Right kidney (tissue), 9 donors: ENCODE results near the gene ZNF536.

Source experiments
- DNase-seq: peaks from one replicate; pipeline ENCODE4 v3.0.0-alpha.2; 2016
- long read RNA-seq, 8 donors: transcript quantifications; one replicate each; lab custom pipeline, GENCODE V29; 2026

ZNF536 gene
- long read RNA-seq, donor 1: 0 reads
- long read RNA-seq, donor 2: 0 reads
- long read RNA-seq, donor 3: 0 reads
- long read RNA-seq, donor 4: 0 reads
- long read RNA-seq, donor 5: 0 reads
- long read RNA-seq, donor 6: 0 reads
- long read RNA-seq, donor 7: 0 reads
- long read RNA-seq, donor 8: 0 reads

DNA sequence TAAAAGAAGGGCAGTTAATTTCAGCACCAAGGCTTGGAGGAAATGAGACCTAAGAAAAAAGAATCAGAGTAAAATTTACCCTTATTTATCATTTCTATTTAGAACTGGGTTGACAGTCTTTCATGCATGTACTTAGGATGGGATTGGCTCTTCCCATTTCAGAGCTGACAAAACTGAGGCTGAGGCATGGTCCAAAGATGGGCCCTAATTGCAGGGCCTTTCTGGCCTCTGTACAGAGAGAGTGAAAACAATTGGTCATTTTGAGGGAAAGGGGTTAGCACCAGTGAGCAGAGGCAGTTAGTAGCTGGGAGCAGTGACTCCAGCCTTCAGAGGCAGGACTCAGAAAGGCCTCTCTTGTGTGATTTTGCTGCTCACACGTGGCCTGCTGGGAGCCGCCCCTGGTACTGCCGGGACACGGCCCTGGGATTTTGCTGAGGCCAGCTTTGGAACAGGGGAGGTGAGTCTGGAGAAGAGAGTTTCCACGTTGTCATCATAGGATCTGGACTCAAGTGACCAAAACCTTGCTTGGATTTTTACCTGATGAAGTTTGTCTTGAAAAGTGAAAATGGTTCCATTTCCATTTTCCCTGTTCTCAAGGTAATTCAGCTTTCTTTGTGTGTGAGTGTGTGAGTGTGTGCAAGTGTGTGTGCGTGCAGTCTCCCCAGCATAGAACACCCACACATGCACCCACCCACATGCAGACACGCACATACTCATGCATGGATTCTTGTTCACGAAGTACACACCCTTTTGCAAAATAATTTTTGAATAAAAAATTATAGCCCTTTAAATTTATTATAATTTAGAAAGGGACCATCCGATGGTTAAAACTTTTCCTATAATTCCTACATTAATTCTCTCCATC, at the start of gene ZNF536:
ZNF536 (plus strand) TSS at position 425 of the 865 bp plus-strand sequence. CDS start 71,179 bp downstream, outside the sequence.
- no peak for DNase-seq

DNA sequence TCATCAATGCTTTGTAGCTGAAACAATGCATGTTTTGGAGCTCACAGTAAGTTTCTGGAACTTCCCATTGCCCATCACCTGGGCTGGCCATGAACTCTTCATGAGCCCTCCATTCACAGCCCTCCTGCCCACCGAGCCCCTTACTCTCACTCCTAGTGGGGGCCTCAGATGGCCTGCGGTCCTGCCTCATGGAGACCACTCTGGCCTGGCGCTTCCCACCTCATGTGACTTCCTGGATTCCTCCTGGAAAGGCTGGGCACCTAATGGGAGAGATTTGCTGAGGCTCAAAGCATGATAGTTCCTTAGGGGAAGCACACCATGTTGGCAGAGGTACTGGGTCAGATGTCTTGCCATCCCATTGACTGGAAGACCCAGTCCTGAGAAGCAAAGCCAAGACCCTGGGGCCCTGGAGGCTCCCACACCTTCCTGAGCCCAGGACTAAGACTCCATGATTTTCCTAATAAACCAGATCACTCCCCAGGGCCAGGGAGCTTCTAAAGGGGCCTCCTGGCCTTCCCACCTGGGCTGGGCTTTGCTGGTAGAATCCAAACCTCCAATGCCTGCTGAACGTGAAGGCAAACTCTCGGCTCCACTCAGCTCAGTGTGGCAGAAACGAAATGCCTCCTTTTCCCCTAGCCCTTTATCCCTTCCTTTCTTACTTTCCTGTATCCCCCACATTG, 49.4 kb upstream of the ZNF536 start:
- DNase-seq: no peak

DNA sequence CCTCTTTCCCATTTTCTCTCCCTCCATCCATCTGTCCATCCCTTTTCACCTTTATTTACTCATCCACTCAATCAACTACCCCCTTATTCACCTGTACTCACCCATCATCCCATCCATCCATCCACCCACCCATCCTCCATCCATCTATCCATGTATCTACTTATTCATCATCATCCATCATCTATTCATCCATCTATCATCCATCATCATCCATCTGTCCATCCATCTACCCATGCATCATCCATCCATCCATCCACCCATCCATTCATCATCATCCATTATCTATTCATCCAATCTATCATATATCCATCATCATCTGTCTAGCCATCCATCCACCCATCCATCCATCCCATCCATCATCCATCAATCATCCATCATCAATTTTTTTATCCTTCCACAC, 48.3 kb upstream of the ZNF536 start:
- DNase-seq: no peak

DNA sequence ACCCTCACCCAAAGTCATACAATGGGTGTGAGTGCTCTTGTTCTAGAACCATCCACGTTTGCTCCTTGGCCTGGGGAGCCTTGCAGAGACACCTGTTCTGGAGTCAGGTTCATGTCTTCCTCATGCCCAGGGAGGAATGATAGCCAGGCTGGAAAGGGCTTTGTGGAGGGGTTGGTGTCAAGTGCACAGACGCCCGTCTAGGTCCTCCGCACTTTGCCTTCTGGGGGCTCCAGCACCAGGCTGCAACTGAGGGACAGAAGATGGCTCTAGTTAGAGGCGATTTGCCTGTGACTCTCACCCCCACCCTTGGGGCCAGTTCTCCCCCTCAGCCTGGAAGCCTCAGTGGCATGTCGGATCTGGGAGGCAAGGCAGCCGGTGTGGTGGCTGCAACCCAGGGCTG, 47.2 kb upstream of the ZNF536 start:
- no peak for DNase-seq

DNA sequence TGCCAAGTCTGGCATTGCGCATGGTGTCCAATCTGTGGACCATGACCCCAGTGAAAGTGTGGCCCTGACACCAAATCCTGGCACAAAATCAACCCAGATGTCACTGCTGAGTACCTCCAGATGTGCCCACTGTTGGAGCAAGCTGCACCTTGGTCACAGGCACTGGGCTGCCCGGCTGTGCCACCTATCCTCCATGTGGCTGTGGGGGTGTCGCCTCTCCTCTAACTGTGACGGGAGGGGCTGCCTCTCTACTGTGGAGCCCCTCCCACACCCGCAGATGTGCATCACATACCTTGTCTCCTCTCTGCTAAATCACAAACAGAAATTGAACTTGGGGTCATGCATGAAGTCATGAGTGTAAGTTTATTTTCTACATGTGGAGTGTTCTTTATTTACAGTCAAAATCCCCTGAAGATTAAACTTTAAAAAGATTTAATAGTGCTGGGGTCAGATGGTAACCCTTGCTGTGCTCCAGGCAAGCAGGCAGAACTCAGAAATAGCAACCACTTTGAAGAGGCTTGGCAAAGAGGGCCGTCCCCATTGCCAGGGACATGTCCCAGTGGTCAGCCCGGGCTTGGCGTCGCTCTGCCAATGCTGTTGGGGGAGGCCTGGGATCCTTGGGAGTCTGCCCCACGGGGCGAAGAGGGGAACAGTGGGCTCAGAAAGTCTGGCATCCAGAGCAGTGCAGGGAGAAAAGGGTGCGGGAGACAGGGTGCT, 46.4 kb upstream of the ZNF536 start:
- DNase-seq: peak; percentile 47

DNA sequence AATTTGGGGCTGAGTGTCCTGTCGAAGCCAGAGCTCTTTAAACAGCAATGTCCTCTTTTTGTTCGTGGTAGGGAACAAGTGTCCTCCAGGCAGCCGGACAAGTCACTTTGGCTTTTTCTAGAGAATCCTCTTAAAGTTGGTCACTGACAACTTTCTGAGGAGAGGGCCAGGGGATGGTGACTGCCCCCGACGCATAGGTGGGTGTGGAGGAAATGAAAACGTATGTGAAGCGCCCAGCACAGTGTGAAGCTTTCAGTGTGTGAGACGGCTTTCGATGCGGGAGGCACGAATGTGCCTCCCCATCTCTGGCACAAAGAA, 45.8 kb upstream of the ZNF536 start:
- peak; percentile 45 for DNase-seq

DNA sequence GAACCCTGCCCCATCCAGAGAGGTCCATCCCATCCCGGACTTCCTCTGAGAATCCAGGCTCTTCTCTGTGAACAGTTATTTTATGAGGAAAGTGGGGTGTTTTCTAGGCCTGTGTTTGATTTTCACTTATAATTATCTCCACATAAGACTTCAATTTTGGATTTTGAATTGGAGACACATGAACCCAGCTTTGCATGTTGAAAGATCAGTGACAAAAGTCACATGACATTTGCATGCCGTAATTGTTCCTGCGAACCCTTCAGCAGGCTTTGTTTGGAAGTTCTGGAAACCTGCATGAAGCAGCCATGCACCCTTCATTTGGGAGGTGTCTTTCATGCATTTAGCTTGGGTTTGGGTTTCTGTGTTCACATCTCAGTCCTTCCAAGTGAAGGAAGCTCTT, 44.9 kb upstream of the ZNF536 start:
- DNase-seq: no peak

DNA sequence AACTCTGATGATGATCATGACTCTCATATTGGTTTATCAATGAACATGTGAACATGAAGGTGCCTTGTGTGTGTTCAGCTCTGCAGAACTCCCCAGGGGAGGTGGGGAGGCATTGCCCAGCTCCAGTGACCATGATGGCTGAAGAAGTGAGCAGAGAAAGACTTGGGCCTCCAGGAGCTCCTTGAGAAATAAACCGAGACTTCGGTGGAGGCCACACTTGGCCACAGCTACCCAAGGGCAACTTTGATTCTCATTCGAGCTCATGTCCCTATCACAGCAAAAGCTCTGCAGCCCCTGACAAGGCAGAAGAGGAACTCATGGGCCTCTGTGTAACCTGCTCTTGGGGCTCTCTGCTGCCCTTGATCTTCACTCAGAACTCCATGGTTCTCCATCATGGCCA, 44.1 kb upstream of the ZNF536 start:
- no peak for DNase-seq

DNA sequence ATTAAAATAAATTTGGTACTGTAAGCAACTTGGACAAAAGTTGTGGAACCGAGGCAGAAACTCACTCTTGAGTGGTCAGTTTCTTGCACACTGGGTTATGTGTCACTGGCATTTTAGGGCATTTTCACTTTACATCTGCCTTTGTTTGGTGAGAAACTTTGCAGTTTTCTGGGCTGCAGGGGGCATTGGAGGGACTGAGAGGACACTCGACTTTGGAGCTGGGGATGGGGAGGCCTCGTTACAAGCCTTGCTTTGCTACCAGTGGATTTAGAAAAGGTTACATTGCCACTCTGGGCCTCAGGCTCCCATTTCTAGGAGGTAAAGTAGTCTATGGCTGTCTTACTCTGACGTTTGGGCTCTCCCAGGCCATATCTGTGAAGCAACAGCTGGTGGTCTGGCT, 41.9 kb upstream of the ZNF536 start:
- no peak for DNase-seq

DNA sequence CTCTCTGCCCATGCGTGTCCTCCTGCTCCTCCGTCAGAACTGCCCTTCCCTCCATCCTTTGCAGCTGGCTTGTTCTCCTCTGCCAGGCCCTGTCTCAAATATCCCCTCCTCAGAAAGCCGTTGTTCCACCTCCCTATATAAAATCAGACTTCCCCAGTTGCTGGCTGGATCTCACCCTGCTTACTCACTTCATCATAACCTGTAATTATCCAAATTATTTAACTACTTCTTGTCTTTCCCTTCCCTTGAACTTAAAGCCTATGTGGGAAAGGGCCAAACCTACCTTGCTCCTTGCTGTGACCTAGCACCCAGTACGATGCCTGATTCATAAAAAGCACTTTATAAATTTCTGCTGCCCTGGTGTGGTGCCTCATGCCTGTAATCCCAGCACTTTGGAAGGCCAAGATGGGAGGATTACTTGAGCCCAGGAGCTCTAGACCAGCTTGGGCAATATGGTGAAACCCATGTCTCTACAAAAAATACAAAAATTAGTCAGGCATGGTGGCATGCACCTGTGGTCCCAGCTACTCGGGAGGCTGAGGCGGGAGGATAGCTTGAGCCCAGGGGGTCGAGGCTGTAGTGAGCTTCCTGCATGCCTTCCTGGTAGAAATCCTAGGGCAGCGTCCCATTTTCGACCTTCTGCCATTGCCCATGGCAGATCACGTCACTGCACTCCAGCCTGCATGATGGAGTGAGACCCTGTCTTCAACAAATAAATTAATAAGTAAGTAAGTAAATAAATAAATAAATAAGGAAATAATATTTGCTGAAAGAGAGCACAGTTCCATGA, 39.5 kb upstream of the ZNF536 start:
- DNase-seq: no peak

DNA sequence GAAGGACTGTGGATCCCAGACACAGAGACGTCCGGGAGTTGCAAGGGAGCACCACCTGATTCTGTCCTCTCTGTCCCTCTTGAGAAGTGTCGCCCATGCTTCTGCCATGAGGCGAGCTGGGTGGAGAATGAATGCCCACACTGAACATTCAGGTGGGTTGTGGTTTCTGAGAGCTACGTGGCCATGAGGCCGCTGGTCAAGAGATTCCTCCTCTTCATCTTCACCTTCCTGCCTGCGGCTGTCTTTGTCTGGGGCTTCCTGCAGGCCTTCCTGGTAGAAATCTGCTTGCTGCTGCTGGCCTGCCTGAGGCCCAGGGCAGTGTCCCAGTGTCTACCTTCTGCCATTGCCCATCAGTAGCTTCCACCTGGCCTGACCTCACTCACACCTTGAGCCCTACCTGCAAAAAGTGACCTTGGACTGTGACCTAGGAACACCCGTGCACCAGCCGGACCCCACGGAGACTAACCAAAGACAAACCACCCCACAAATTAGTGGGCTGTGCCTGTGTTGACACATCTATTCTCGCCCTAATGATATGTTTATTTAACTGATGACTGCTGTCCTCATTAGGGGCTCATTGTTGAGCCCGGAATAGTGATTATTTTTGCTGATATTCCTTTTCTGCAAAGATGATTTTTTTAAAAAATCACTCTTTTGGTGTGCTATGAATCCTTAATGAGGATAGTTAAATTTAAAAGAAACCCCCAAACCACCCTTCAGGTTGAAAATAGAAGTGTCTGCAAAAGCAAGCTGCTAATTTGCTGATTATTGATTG, 38.7 kb upstream of the ZNF536 start:
- DNase-seq: no peak

DNA sequence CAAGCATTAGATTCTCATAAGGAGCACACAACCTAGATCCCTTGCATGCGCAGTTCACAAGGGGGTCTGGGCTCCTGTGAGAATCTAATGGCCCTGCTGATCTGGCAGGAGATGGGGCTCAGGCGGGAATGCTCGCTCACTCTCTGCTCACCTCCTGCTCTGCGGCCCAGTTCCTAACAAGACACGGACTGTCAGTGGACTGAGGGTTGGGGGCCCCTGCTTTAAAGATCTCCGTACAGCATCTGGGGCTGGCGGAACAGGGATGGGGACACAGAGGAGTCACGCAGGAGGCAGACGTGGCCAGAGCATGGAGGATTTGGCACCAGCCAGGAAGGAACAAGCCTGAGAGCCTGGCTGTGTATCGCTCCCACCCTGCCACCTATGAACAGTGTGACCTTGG, 37.3 kb upstream of the ZNF536 start:
- no peak for DNase-seq

DNA sequence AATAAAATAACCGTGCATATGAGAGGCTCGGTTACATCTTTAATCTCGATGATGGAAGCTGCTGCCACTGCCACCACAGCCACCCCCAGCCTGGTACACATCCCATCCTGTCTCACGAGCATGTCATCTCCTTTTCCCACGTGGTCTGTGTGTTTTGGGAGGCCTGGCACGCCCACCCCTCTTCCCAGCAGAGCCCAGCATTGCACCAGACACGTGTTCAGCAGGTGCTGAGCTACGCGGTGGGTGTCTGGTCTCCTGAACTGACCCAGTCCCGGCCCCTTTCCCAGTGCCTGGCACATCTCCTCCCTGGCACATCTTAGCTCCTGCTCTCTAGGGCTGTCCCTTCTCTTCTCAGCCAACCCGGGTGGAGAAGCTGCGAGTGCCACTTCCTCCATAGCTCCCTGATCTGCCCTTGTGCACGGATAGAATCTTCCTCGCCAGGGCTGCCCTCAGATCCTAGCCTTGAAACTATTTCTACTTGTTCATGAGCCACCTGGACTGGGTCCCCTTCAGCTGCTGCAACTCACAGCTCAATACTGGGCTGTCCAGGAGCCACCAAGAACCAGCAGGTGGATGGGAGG, 36.8 kb upstream of the ZNF536 start:
- no peak for DNase-seq

DNA sequence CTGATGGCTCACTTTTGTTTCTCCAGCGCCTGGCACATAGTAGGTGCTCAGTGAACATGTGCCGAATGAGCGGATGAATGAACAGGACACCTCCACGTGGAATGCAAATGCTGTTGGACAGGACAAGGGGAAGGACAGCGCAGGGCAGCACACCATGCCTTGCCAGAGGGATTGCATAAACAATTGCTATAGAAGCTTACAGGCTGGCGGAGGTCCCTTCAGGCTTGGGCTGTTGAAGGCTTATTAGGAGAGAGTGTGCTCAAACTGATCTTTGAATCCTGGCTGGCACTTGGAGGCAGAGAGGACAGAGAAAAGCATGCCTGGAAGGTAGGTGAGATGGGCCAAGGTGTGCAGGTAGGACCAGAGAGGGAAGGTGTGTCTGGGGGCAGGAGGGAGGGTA, 35.9 kb upstream of the ZNF536 start:
- no peak for DNase-seq

DNA sequence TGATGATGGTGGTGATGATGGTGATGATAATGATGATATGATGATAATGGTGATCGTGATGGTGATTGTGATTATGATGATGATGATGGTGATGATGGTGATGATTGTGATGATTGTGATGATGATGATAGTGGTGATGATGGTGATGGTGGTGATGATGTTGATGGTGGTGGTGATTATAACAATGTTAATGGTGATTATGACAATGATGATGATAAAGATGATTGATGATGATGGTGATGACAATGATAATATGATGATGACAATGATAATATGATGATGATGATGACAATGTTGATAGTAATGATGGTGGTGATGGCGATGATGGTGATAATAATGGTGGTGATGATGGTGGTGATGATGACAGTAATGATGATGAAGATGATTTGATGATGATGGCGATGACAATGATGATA, 34.1 kb upstream of the ZNF536 start:
- no peak for DNase-seq

DNA sequence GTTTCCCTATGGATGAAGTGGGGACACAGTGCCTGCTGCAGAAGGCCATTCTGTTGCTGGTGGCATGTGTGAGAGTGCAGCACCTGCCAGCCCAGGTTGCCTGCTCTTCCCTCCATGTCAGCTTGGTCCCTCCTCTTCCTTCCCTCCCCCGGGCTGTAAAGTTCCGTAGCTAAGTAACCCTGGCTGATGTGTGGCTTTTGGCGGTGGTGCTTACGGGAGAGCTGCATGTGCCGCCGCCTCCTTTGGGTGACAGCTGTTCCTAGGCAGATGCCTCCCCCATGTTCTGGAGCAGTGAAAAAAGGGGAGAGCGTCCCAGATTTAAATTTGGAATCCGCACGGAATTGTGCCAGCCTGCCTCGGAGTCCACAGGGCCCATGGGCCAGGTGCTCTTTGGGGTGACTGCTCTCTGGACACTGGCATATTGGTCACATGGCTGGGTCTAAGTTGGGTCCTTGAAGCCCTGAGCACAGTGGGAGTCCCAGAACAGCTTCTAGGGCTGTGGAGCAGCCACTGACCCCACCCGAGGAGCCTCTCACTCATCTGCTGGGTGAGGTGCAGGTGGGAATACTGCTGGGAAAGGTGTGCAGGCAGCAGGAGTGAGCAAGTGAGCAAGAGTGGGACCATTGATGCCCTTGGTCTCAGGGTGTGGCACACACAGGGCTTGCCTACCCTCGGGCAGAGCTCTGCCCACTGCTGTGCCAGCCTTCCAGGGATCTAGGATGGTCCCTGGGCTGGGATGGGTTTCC, 33.1 kb upstream of the ZNF536 start:
- no peak for DNase-seq

DNA sequence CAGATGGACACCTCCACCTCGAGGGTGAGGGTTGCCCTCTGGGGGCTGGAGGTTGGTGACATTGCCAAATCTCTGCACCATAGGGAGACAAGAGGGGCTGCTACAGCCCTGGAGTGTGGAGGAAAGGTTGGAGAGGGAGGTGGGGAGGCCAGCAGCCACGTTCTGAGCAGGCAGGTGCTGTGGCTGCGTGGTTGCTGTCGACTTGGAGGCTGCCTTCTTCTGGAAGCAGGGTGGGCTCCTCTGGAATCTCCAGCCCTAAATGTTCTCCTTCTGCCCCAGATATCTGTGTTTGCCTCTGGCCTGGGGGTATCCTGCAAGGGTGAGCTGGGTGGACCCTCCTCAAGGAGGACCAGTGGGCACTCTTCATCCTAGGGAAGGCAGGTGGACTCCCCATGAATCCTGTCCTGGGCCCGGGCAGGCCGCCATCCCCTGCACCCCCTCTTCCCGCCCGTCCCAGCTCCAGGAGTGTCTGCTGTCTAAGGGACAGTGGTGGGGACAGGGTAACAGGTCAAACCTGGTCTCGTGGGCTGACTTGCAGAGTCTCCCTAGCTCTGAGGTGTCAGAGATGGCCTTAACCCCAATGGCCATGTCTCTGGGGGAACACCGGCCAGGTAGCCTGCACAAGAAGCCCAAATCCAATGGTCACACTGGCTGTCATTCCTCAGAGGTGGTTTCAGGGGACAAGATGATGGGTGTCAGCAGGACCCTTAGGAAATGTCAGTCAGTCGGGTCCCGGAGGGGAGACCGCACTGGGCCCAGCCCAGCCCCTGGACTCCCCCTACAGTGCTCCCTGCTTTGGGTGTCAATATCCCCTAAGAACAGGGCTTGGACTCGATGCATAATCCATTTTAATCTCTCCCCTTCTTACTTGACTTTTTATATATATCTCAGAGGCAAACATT, 32.3 kb upstream of the ZNF536 start:
- no peak for DNase-seq

DNA sequence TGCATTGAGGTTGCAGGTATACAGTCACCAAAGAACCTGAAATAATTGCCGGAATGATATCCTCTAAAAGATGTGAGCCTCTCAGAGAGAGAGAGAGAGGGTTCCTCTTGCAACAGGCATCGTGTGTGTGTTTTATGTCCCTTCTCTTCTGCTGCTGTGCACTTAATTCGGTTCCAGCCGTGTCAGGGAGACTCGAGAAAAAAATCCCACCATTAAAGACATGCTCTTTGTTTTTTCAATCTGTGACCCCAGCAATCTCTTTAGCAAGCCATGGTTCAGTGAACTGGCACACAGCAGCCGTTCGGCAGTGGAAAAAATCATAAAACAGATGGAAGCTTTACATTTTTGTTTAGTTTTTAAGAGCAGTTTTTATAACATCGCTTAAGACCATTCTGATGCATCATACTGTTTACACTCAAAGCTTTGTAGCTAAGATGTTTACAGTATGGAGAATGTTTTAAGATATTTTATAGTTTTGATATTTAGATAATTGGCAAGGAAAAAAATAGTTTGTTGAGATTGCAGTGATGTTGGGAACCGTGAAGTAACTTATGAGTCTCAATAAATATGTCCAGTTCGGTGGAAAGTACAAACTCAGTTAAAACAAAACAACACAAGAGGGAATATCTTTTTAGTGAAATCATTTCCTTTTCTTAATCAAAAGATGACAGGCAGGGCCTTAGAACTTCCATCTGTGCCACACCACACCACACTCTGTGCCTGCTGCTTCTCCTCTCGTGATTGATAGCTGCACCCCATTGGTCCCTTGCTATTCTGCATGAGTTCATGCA, 31.2 kb upstream of the ZNF536 start:
- peak; percentile 31 for DNase-seq
